ENCODE measurements around the gene PTPRN2. TPM values are rescaled to one million over a fixed set of nuclear protein-coding genes. Genes with fewer than 3 reads are reported as not detected.
"Not testable (repeated sequence)": the region's sequence is repeated elsewhere in the genome, so short reads cannot be mapped to it uniquely, and the experiment has no call there.

PTPRN2 gene
- polyA plus RNA-seq, 3 donors: 6.8 to 7.9 (median 7.2) TPM

- DNase-seq (ENCODE audit: low read depth in 3 of 3, low spot score in 2 of 3): no peak
Measured at GRCh38 chr7:157918326-157919080, 669.1 kb downstream of the PTPRN2 start.

GRCh38 chr7:157916946-157917640 lies 670.5 kb downstream of the PTPRN2 start:
- no peak for DNase-seq (ENCODE audit: low read depth in 3 of 3, low spot score in 2 of 3)

GRCh38 chr7:157910446-157910845 lies 677.2 kb downstream of the PTPRN2 start:
- DNase-seq (ENCODE audit: low read depth in 3 of 3, low spot score in 2 of 3): no peak

- not testable (repeated sequence) for DNase-seq (ENCODE audit: low read depth in 3 of 3, low spot score in 2 of 3)
Measured at GRCh38 chr7:157910045-157910444, 677.6 kb downstream of the PTPRN2 start.

- no peak for DNase-seq (ENCODE audit: low read depth in 3 of 3, low spot score in 2 of 3)
Measured at GRCh38 chr7:157909370-157909769, 678.3 kb downstream of the PTPRN2 start.

GRCh38 chr7:157908006-157908782 lies 679.4 kb downstream of the PTPRN2 start:
- DNase-seq (ENCODE audit: low read depth in 3 of 3, low spot score in 2 of 3): no peak

GRCh38 chr7:157907091-157907490 lies 680.5 kb downstream of the PTPRN2 start:
- DNase-seq (ENCODE audit: low read depth in 3 of 3, low spot score in 2 of 3): no peak

- DNase-seq (ENCODE audit: low read depth in 3 of 3, low spot score in 2 of 3): no peak
Measured at GRCh38 chr7:157906583-157906982, 681.0 kb downstream of the PTPRN2 start.

GRCh38 chr7:157905651-157906461 lies 681.8 kb downstream of the PTPRN2 start:
- DNase-seq (ENCODE audit: low read depth in 3 of 3, low spot score in 2 of 3): no peak

GRCh38 chr7:157904866-157905570 lies 682.6 kb downstream of the PTPRN2 start:
- DNase-seq (ENCODE audit: low read depth in 3 of 3, low spot score in 2 of 3): no peak

GRCh38 chr7:157904211-157904865 lies 683.3 kb downstream of the PTPRN2 start:
- DNase-seq (ENCODE audit: low read depth in 3 of 3, low spot score in 2 of 3): no peak

GRCh38 chr7:157903710-157904109 lies 683.9 kb downstream of the PTPRN2 start:
- DNase-seq (ENCODE audit: low read depth in 3 of 3, low spot score in 2 of 3): no peak

GRCh38 chr7:157903296-157903695 lies 684.3 kb downstream of the PTPRN2 start:
- DNase-seq (ENCODE audit: low read depth in 3 of 3, low spot score in 2 of 3): no peak

GRCh38 chr7:157901816-157902610 lies 685.6 kb downstream of the PTPRN2 start:
- DNase-seq (ENCODE audit: low read depth in 3 of 3, low spot score in 2 of 3): not testable (repeated sequence)

GRCh38 chr7:157901166-157901565 lies 686.5 kb downstream of the PTPRN2 start:
- no peak for DNase-seq (ENCODE audit: low read depth in 3 of 3, low spot score in 2 of 3)

- DNase-seq (ENCODE audit: low read depth in 3 of 3, low spot score in 2 of 3): no peak
Measured at GRCh38 chr7:157900556-157900955, 687.1 kb downstream of the PTPRN2 start.

GRCh38 chr7:157900011-157900410 lies 687.6 kb downstream of the PTPRN2 start:
- no peak for DNase-seq (ENCODE audit: low read depth in 3 of 3, low spot score in 2 of 3)

- no peak for DNase-seq (ENCODE audit: low read depth in 3 of 3, low spot score in 2 of 3)
Measured at GRCh38 chr7:157898802-157899505, 688.7 kb downstream of the PTPRN2 start.

All from right renal cortex interstitium (tissue), 3 donors.